HG03108 (cell line): ENCODE measurements around the gene NFIL3.
A peak's percentile ranks its signal among the peaks of the same experiment; 100 is the strongest.
"Not testable (repeated sequence)": the region's sequence is repeated elsewhere in the genome, so short reads cannot be mapped to it uniquely, and the experiment has no call there.

Source experiments
- ATAC-seq: cut with Tn5 transposase; IDR thresholded peaks from one replicate; pipeline ENCODE4 v1.9.1; 2021; ENCODE audit warnings: moderate library complexity; ENCODE audit not compliant: unreplicated experiment

NFIL3 gene

DNA sequence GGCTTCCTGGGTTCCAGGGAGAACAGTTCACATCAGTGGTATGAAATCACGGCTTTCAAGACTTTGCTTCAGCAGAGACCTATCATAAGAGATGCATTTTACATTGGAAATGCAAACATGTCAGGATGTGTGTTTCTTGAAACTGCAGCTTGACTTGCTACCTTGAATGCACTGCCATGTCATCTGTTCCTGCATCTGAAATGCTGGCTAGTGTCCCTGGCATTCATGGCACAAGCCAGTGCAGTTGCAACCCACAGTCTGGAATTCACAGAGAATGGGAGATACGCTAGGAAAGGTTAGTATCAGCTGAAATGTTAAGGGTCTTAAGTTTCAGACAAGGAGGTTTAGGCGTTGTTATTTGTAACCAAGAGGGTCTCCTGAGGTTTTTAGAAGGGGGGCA lies 24.7 kb downstream of the NFIL3 start:
- no peak for ATAC-seq

DNA sequence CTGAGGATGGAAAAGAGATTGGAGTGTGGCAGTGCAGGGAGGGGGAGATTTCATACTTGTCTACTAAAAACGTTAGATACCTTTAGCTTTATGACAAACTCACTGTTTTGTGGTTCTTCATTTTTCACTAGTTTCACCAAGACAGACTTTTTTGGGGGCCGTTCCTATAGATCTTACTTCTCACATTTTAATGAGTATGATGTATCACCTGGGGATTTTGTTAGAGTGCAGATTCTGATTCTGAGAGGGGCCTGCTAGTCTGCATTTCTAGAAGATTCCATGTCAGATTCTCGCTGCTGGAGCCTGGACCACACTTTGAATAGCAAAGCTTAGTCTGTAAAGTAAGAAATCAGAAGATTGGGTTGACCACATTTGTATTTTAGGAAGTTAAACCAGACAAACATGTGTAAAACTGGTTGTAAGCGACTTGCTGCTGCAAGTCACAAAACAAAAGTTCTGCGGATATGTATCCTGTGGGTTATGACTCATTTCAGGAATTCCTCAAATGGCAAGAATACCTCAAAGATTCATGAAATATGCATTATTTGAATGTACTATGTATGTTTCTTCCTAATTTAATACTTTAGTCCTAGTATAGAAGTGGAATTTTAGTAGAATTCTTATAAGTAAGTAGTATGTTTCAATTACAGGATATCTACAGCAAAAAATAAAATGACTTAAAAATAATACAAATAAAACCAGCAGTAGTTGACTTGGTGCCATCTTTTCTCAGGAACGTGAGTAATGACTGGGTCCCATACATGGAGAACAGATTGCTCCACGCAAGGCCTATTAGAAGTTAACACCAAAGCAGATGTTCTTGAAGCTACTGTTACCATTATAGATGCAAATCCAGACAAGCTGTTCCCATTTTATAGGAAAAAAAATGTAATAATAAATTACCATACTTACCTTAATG lies 27.8 kb downstream of the NFIL3 start:
- ATAC-seq: peak; percentile 74

DNA sequence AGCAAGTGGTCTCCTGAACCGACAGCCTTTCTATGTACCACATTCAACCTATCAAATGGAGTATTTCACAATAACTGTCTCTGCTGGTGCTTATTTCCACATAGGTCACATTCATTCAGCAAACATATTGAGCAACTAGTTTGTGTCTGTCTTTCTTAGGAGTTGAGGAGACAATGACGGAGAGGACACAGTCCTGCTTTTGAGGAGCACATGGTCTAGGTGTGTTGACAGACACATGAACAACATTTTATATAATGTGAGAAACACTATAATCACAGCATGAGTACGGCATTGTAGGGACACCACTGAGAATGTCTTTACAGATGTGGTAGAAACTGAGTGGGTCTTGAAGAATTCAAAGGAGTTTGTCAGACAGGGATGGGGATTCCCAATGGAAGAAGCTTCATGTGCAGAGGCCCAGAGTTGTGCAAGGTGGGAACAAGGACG lies 28.5 kb downstream of the NFIL3 start:
- no peak for ATAC-seq

DNA sequence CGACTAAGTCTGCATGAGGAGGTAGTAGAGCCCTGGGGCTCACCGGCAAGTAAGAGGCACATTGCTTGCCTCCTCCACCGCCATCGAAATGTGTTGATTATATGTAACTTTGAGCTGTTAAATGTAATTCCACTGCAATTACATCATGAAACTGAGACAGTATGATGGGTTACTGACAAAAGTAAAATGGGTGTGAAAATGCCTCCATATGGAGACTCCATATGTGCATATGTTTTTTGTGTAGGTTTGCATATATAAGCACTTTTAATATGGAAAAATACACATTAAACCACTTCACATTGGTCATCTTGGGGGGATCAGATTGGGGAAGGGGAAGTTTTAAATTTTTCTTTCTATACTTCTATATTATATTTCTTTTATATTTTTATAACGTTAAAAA lies 29.8 kb downstream of the NFIL3 start:
- no peak for ATAC-seq

DNA sequence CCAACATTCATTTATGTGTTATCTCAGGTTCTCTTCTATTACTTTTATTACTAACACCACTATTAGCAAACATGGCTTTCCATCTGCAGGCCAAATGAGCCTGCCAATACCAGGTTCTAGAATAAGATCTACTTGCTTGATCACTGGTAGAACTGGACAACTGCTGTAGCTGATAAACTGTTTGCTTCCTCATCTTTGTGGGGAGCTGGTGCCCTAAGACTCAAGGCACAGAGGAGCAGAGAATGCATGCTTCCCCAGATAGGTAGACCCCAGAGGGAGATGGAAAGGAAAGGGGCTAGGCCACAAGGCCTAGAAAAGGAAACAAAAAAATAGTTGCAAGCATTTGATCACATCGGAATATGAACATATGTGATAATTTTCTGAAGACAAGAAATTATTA lies 31.2 kb downstream of the NFIL3 start:
- ATAC-seq: no peak

DNA sequence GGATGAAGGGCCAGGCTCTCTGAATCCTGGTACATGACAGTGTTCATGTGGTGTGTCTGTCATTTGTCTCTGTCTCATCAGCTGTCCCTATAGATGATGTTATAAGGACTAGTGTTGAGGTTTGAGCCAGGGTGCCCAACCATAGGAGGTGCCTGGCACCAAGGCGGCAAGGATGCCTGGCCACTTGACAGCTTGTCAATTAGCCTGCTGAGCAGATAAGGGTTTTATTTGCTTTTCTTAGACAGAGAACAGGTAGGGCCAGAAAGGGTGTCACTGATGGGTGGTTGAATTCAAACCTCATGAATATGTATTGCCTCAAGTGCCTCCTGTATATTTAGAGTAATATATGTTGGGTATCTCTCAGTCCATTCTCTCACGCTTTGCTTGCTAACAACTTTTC lies 31.8 kb downstream of the NFIL3 start:
- no peak for ATAC-seq

DNA sequence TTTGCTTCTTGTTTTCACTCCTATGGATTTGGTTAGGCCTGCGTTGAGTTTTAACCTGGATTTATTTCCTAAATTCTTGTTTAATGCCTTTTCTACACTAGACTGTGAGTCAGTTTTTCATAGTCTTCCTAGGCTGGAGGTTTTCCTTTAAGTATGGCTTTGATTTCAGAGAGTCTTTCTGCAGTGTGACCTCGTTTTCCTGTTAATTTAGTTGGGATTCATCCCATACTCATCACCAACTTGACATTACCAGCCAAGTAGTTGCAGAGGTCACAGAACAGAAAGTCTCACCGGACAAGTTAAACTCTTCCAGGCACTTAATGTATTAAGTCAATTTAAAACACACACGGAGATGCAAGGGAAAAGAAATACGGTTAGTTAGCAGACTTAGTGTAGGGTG lies 32.2 kb downstream of the NFIL3 start:
- no peak for ATAC-seq

DNA sequence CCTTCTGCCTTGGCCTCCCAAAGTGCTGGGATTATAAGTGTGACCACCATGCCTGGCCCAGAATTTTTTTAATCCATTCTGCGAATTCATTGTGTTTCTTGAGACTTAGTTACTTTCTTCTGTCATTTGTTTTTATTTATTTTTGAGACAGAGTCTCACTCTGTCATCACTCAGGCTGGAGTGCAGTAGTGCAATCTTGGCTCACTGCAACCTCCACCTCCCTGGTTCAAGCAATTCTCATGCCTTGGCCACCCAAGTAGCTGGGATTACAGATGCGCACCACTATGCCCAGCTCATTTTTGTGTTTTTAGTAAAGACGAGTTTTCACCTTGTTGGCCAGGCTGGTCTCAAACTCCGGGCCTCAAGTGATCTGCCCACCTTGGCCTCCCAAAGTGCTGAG lies 33.9 kb downstream of the NFIL3 start:
- not testable (repeated sequence) for ATAC-seq

DNA sequence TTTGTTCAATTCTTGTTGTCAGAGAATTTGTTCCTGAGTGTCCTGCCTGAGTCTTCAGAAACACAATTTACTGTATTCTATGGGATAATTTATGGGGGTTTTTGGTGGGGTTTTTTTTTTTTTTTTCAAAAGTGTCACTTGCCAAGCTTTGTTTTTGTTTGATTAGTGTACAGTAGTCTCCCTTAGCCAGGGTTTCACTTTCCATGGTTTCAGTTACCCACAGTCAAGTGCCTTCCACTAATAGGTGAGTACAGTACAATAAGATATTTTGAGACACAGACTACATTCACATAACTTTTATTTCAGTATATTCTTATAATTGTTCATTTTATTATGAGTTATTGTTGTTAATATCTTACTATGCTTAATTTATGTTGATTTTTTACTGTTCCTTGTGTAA lies 36.9 kb downstream of the NFIL3 start:
- no peak for ATAC-seq

DNA sequence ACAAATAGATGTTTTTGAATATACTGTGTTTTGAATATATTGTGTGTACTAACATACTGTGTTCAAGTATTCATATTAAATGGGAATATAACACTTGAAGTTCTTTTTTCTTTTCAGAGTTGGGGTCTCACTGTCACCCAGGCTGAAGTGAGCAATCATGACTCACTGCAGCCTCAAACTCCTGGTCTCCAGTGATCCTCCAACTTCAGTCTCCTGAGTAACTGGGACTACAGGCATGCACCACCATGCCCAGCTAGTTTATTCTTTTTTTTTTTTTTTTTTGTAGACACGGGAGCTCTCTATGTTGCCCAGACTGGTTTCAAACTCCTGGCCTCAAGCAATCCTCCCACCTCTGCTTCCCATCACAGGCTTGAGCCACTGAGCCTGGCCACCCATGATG lies 38.7 kb downstream of the NFIL3 start:
- no peak for ATAC-seq

DNA sequence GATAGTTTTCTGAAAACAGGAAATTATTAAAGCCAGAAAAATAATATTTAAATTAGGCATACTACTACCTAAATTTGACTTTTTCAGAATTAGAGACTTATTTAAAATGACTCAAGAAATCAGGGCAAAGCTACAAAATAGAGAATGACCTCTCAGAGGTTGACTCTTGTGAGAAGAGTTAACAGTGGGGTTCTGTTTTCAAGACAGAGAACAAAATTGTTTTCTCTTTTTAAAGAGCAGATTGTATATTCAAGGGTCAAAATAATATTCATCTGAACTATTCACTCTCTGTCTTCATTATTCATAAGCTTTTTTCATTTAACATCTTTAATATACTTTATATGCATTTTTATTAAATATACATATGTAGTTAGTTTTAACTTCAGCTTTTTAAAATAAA lies 40.1 kb downstream of the NFIL3 start:
- ATAC-seq: no peak

DNA sequence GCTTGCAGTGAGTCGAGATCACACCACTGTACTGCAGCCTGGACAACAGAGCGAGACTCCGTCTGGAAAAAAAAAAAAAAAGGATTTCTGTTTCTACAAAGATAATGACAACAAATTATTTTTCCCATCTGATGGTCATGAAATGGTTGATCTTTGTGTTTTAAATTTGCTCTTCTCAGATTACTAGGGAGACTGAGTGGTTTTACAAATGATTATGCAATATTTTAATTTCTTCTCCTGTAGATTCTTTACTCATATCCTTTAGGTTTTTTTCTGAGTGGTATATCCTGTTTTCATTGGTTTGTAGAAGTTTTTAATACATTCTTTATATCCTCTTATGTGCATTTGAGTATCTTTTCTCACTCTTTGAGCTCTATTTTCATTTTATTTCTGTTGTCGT lies 41.3 kb downstream of the NFIL3 start:
- ATAC-seq: no peak

DNA sequence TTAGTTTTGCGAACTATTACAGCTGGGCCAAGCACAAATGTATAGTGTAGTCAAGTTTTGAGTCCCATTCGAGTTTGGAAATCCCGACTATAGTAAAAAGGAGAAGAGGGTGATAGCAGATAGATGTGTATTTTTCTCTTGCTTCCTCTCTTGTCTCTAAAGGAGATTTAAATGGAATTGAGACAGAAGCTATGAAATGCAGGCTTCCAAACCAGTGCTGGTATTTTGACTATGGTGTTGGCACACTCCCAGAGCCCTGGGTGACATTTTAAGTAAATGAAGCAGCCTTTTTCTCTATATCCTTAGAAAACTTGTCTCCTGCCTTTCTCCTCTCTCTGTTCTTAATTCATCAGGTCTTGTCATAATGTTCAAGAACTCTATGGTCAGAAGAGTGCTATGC lies 44.2 kb downstream of the NFIL3 start:
- no peak for ATAC-seq

DNA sequence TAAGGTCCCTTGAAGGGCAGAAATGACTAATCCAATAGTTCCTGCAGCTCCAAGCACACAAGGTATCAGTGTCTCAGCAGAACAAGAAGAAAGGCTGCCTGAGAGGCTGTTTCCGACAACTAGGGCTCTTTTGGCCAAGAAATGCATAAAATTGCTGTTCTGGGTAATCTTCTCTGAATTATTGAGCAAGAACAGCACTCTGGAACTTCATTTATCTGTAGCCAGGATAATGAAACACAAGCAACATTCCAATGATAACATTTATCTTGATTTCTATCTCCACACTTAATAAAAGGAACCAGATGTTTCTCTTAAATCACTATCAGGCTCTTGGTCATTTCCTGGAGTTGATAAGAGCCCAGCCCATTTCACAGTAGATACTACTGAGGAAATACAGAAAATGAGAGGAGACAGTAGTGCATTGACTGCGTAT lies 44.9 kb downstream of the NFIL3 start:
- no peak for ATAC-seq

DNA sequence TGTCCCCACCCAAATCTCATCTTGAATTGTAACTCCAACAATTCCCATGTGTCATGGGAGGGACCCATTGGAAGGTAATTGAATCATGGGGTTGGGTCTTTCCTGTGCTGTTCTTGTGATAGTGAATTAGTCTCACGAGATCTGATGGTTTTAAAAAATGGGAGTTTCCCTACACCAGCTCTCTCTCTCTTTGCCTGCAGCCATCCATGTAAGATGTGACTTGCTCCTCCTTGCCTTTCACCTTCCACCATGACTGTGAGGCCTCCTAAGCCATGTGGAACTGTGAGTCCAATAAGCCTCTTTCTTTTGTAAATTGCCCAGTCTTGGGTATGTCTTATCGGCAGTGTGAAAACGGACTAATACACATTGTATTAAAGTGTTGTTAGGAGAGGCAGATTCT lies 45.6 kb downstream of the NFIL3 start:
- ATAC-seq: not testable (repeated sequence)

DNA sequence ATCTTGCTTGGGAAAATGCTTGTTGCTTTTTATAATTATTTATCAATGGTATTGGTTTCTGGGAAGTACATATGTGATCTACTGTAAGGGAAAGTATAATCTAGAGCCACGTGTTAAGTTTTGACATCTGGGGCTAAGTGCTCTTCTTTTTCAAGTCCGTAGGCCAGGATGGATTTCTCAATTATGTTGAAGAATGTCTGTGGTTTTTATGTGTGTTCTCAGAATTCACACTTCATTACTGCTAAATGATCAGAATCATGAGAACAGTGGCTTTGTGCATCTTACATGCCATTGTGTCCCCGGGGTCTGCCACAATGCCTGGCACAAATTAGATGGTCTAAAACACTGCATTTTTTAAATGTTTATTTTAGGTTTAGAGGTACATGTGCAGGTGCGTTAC lies 47.4 kb downstream of the NFIL3 start:
- ATAC-seq: no peak

DNA sequence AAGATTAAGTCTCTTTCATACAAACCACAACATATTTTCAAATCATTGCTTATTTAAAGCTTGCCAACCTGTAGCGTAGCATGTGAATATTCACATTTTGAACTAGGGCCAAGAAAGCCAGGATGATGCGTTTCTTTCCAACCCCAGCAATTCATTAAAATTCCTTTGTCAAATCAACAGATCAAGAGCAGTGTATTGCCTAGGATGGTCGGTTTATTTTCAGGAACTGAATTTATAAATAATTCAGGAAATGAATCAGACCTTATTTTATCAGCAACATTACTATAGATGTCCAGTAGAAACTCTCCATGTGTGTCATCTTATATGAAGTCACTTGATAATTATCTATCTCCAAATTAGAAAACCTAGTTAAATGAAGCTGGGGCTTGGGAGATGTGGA lies 48.7 kb downstream of the NFIL3 start:
- no peak for ATAC-seq

DNA sequence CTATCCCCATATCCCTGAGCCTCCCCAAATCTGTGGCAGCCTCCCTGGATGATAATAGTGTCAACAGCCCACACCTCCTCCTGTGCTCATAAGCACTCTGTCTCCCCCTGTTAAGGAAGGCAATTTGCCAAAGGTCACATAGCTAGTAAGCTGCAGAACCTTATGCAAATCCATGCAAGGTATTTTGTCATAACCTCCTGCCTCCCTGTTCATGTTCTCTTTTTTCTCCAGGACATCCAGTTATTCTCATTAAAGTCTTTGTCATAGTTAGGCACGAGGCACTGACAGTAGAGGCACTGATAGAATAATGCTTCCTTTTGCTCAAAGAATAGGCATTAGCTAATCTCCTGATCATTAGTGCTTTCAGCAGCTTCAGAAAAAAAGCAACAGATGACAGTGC lies 51.7 kb downstream of the NFIL3 start:
- ATAC-seq: no peak

DNA sequence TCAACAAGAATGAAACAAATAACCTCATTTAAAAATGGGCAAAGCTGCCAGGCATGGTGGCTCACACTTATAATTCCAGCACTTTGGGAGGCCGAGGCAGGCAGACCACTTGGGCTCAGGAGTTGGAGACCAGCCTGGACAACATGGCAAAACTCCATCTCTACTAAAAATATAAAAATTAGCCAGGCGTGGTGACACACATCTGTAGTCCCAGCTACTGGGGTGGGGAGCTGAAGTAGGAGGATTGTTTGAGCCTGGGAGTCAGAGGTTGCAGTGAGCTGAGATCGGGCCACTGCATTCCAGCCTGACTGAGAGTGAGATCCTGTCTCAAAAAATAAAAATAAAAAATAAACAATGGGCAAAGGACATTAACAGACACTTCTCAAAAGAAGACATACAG lies 53.6 kb downstream of the NFIL3 start:
- ATAC-seq: not testable (repeated sequence)

DNA sequence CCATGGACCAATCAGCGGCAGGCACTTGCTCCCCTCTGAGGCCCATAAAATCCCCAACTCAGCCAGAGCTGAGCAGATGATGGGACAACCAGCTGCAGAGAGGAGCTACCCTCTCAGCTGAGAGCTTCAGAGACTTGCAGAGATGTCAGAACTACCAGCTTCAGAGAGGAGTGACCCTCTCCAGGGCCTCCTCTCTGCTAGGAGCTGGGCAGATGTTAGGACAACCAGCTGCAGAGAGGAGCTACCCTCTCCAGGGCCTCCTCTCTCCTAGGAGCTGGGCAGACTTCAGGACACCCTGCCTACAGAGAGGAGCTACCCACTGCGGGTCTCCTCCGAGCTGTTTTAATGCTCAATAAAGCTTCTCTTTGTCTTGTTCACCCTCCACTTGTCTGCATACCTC lies 58.9 kb downstream of the NFIL3 start:
- no peak for ATAC-seq

DNA sequence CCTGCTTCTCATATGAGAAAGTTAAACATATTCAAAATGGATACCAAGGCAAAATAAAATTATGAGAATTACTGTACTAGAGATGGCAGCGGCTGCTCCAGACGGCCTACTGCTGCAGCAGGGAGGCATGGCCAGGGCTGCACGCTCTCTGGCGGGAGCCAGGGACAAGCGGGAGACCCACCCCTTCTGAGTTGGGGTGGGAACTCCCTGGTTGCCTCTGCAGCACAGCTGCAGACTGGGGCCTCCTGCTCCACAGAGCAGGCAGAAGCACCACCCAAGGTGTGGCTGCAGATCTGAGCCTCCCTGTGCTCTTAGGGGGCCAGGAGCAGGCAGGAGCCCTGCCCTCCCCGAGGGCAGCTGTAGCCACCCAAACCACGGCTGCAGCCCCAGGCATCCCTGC lies 59.6 kb downstream of the NFIL3 start:
- ATAC-seq: no peak

DNA sequence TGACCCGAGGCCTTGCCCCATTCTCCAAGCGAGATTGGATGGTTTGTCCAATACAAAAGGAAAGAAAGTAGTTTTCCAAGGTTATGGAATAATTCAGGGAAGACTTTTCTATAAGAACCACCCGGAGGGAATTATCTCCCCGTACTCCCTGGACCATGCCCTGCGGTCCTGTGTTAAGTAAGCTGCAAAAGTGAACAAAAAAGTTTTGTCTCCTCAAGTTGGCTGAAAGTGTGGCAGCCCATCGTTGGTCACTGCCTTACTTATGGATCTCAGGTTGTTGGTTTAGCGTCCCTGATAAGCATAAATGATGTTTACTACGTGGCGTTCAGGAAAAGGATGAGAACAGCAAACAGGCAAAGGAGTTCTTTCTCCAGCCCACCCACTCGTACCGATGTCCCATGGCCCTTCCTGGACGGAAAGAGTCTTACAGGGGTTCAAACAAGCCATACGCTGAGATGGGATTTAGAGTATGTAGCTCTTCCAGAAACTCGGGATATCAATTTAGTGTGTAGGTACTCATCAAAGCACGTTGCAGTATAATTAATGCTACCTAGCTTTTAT lies 61.5 kb downstream of the NFIL3 start:
- ATAC-seq: no peak
